ENCODE results near the gene BICRA. TPM values are rescaled to one million over a fixed set of nuclear protein-coding genes. Genes with fewer than 3 reads are reported as not detected.
A peak's percentile ranks its signal among the peaks of the same experiment; 100 is the strongest.

The BICRA gene
- total RNA-seq, 2 donors from 2014 or later: 14.9 to 16.8 TPM

- no peak for DNase-seq
- intact Hi-C loops (cut with DNase I, micrococcal nuclease): no loop called here
- ATAC-seq: no peak
Observed at GRCh38 chr19:47679251-47679900, 70.4 kb downstream of the BICRA start.

- DNase-seq (no peak), ATAC-seq (no peak)
- intact Hi-C loops (cut with DNase I, micrococcal nuclease): no loop called here
Observed at GRCh38 chr19:47679922-47680857, 71.3 kb downstream of the BICRA start.

- ATAC-seq (no peak), DNase-seq (no peak)
- intact Hi-C loops (cut with DNase I, micrococcal nuclease): no loop called here
Observed at GRCh38 chr19:47680858-47681332, 72.0 kb downstream of the BICRA start.

- DNase-seq: no peak
- intact Hi-C loops (cut with DNase I, micrococcal nuclease): no loop called here
- ATAC-seq: no peak
Observed at GRCh38 chr19:47681388-47681787, 72.5 kb downstream of the BICRA start.

- no peak for DNase-seq
- intact Hi-C loops (cut with DNase I, micrococcal nuclease): no loop called here
- ATAC-seq: no peak
Observed at GRCh38 chr19:47681936-47682335, 73.0 kb downstream of the BICRA start.

GRCh38 chr19:47682939-47683338 is 74.0 kb downstream of the BICRA start:
- intact Hi-C loops (cut with DNase I, micrococcal nuclease): no loop called here
- DNase-seq (no peak), ATAC-seq (no peak)

GRCh38 chr19:47686679-47687450 is 77.9 kb downstream of the BICRA start:
- no peak for DNase-seq
- no peak for ATAC-seq
- intact Hi-C loops (cut with DNase I, micrococcal nuclease): no loop called here

GRCh38 chr19:47687906-47688305 is 79.0 kb downstream of the BICRA start:
- DNase-seq (no peak), ATAC-seq (no peak)
- intact Hi-C loops (cut with DNase I, micrococcal nuclease): no loop called here

- intact Hi-C loops (cut with DNase I, micrococcal nuclease): no loop called here
- ATAC-seq: no peak
- no peak for DNase-seq
Observed at GRCh38 chr19:47691090-47691489, 82.2 kb downstream of the BICRA start.

- DNase-seq (no peak), ATAC-seq (no peak)
- intact Hi-C loops (cut with DNase I, micrococcal nuclease): no loop called here
Observed at GRCh38 chr19:47691782-47692181, 82.8 kb downstream of the BICRA start.

GRCh38 chr19:47693489-47693888 is 84.6 kb downstream of the BICRA start:
- no peak for ATAC-seq
- intact Hi-C loops (cut with DNase I, micrococcal nuclease): no loop called here
- no peak for DNase-seq

- DNase-seq (no peak), ATAC-seq (no peak)
- intact Hi-C loops (cut with DNase I, micrococcal nuclease): no loop called here
Observed at GRCh38 chr19:47693903-47694302, 85.0 kb downstream of the BICRA start.

GRCh38 chr19:47694466-47695273 is 85.7 kb downstream of the BICRA start:
- intact Hi-C loops (cut with DNase I, micrococcal nuclease): loop anchor here (5.0 kb wide), 2 partner anchors 172 to 262 kb away; no protein-coding TSS in a partner anchor
- DNase-seq (no peak), ATAC-seq (no peak)

- ATAC-seq: no peak
- intact Hi-C loops (cut with DNase I, micrococcal nuclease): loop anchor here (5.0 kb wide), 2 partner anchors 173 to 263 kb away; no protein-coding TSS in a partner anchor
- no peak for DNase-seq
Observed at GRCh38 chr19:47695533-47696262, 86.8 kb downstream of the BICRA start.

GRCh38 chr19:47696635-47697034 is 87.7 kb downstream of the BICRA start:
- intact Hi-C loops (cut with DNase I, micrococcal nuclease): loop anchor here (5.0 kb wide), 2 partner anchors 174 to 264 kb away; no protein-coding TSS in a partner anchor
- ATAC-seq (no peak), DNase-seq (no peak)

- peak; percentile 71 to 75 for DNase-seq
- ATAC-seq: peak; percentile 94
- intact Hi-C loops (cut with DNase I, micrococcal nuclease): loop anchor here (5.0 kb wide), 2 partner anchors 176 to 266 kb away; no protein-coding TSS in a partner anchor
Observed at GRCh38 chr19:47697863-47698609, 89.1 kb downstream of the BICRA start.
